IMR-90 (cell line): ENCODE results near the gene SPATA31D1. TPM values are rescaled to one million over a fixed set of nuclear protein-coding genes. Genes with fewer than 3 reads are reported as not detected.

ENCODE experiments used
- ATAC-seq: fragments of 200-7000 bp; cut with Tn5 transposase; 2 replicates; pipeline ENCODE4 v1.9.1; 2020; ENCODE audit warnings: low read depth, mild to moderate bottlenecking, moderate library complexity
- BruUV-seq: library from RNA; stranded (reverse); fragments of 400-500 nt; replicated peaks from 2 replicates; lab custom pipeline; 2021; lab: Mats Ljungman, UMichigan
- CTCF ChIA-PET: fragments of 300-600 bp; formaldehyde crosslinking; extraction: SDS; loops from one replicate; lab custom pipeline; 2021; ENCODE audit warnings: antibody characterized with exemption; lab: Yijun Ruan, JAX
- POLR2A ChIA-PET: fragments of 300-600 bp; sonication (Branson Sonifier 250); formaldehyde crosslinking; loops from one replicate; lab custom pipeline; 2022; ENCODE audit warnings: antibody characterized with exemption; ENCODE audit not compliant: unreplicated experiment; lab: Charles Lee
- DNase-seq: peaks from one replicate; pipeline ENCODE4 v3.0.0; 2013
- H2AFZ ChIP-seq: replicated peaks from 2 replicates; pipeline ENCODE3; 2013; ENCODE audit warnings: low read length, mild to moderate bottlenecking; ENCODE audit not compliant: poor library complexity
- H2AK5ac ChIP-seq: 2 replicates; pipeline ENCODE4 v1.6.1; 2013; ENCODE audit warnings: low read depth, low read length, inconsistent platforms
- H2AK9ac ChIP-seq: replicated peaks from 2 replicates; pipeline ENCODE3; 2013; ENCODE audit warnings: mild to moderate bottlenecking, low read depth, low read length, moderate library complexity; ENCODE audit not compliant: poor library complexity
- H2BK120ac ChIP-seq: 2 replicates; pipeline ENCODE4 v1.6.1; 2013; ENCODE audit warnings: low read depth, low read length, inconsistent platforms
- H2BK15ac ChIP-seq: 3 replicates; pipeline ENCODE4 v1.6.1; 2013; ENCODE audit warnings: low read depth, low read length, inconsistent platforms
- H2BK20ac ChIP-seq: 2 replicates; pipeline ENCODE4 v1.6.1; 2013; ENCODE audit warnings: low read depth, mild to moderate bottlenecking, inconsistent platforms, low read length, moderate library complexity
- H2BK5ac ChIP-seq: 2 replicates; pipeline ENCODE4 v1.6.1; 2013; ENCODE audit warnings: mild to moderate bottlenecking, low read depth, low read length, inconsistent platforms; ENCODE audit not compliant: poor library complexity, severe bottlenecking
- H3K14ac ChIP-seq: replicated peaks from 2 replicates; pipeline ENCODE4 v1.6.1; 2013; ENCODE audit warnings: low read depth, low read length, inconsistent platforms
- H3K18ac ChIP-seq: 2 replicates; pipeline ENCODE4 v1.6.1; 2013; ENCODE audit warnings: low read depth, low read length, control low read depth
- H3K23ac ChIP-seq: 2 replicates; pipeline ENCODE4 v1.6.1; 2013; ENCODE audit warnings: low read depth, low read length, inconsistent platforms
- H3K27ac ChIP-seq: 2 replicates; pipeline ENCODE4 v1.5.1; 2013; ENCODE audit warnings: mild to moderate bottlenecking, control low read depth, low read length; ENCODE audit not compliant: insufficient read depth
- H3K27me3 ChIP-seq: 2 replicates; pipeline ENCODE4 v1.6.1; 2013; ENCODE audit warnings: low read length; ENCODE audit not compliant: control insufficient read depth, insufficient read depth
- H3K36me3 ChIP-seq: 2 replicates; pipeline ENCODE4 v1.6.1; 2013; ENCODE audit warnings: low read length, mixed read lengths; ENCODE audit not compliant: control insufficient read depth, insufficient read depth
- H3K4ac ChIP-seq: 2 replicates; pipeline ENCODE4 v1.6.1; 2013; ENCODE audit warnings: low read depth, low read length, inconsistent platforms
- H3K4me1 ChIP-seq: 2 replicates; pipeline ENCODE4 v1.6.1; 2013; ENCODE audit warnings: low read length, mixed read lengths; ENCODE audit not compliant: control insufficient read depth, insufficient read depth
- H3K4me2 ChIP-seq: 2 replicates; pipeline ENCODE4 v1.6.1; 2013; ENCODE audit warnings: low read depth, mild to moderate bottlenecking, control low read depth, low read length, moderate library complexity
- H3K4me3 ChIP-seq: 2 replicates; pipeline ENCODE4 v1.5.1; 2013; ENCODE audit warnings: low read depth, mild to moderate bottlenecking, control low read depth, low read length, moderate library complexity; ENCODE audit not compliant: insufficient read depth
- H3K56ac ChIP-seq: 2 replicates; pipeline ENCODE4 v1.6.1; 2013; ENCODE audit warnings: low read length, inconsistent platforms; ENCODE audit not compliant: insufficient read depth; ENCODE audit errors: extremely low read depth
- H3K79me1 ChIP-seq, 2 experiments: 2 replicates each; pipeline ENCODE4 v1.6.1; 2013; ENCODE audit warnings: low read length in 2 of 2, inconsistent platforms in 1 of 2, low read depth in 1 of 2
- H3K9ac ChIP-seq: 2 replicates; pipeline ENCODE4 v1.6.1; 2013; ENCODE audit warnings: low read depth, low read length, control low read depth
- H3K9me1 ChIP-seq: 2 replicates; pipeline ENCODE4 v1.6.1; 2013; ENCODE audit warnings: low read length, inconsistent platforms; ENCODE audit not compliant: insufficient read depth
- H3K9me3 ChIP-seq: 2 replicates; pipeline ENCODE4 v1.6.1; 2013; ENCODE audit warnings: low read length; ENCODE audit not compliant: control insufficient read depth, insufficient read depth
- H4K20me1 ChIP-seq: 2 replicates; pipeline ENCODE4 v1.6.1; 2013; ENCODE audit warnings: low read length, inconsistent platforms; ENCODE audit not compliant: insufficient read depth
- H4K5ac ChIP-seq: 2 replicates; pipeline ENCODE4 v1.6.1; 2013; ENCODE audit warnings: mild to moderate bottlenecking, low read depth, low read length, control low read depth
- H4K8ac ChIP-seq, 2 experiments: 2 replicates each; pipeline ENCODE4 v1.6.1; 2013; ENCODE audit warnings: low read depth in 2 of 2, low read length in 2 of 2, control low read depth in 1 of 2, inconsistent platforms in 1 of 2
- H4K91ac ChIP-seq: 2 replicates; pipeline ENCODE4 v1.6.1; 2013; ENCODE audit warnings: low read depth, low read length, inconsistent platforms; ENCODE audit not compliant: insufficient read depth
- BHLHE40 ChIP-seq: fragments of 150-350 bp; IDR thresholded peaks from 2 replicates; pipeline ENCODE4 v1.6.1; 2016; ENCODE audit warnings: mild to moderate bottlenecking, low read depth, low read length
- CEBPB ChIP-seq: IDR thresholded peaks from 2 replicates; pipeline ENCODE4 v1.6.1; 2012; ENCODE audit warnings: low read depth, low read length, improper control_type of control experiment
- CHD1 ChIP-seq: IDR thresholded peaks from 2 replicates; pipeline ENCODE4 v1.6.1; 2012; ENCODE audit warnings: low read depth, low read length, improper control_type of control experiment
- CTCF ChIP-seq: conservative IDR thresholded peaks from 2 replicates; pipeline ENCODE4 v1.5.1; 2012; ENCODE audit warnings: mild to moderate bottlenecking, low read depth, low read length, improper control_type of control experiment
- ELK1 ChIP-seq: fragments of 150-350 bp; IDR thresholded peaks from 2 replicates; pipeline ENCODE4 v1.6.1; 2016; ENCODE audit warnings: low read depth, mild to moderate bottlenecking, low read length, moderate library complexity, borderline replicate concordance
- FOS ChIP-seq: fragments of 150-350 bp; IDR thresholded peaks from 2 replicates; pipeline ENCODE4 v1.6.1; 2016; ENCODE audit warnings: low read depth, low read length
- MAFK ChIP-seq: IDR thresholded peaks from 2 replicates; pipeline ENCODE4 v1.6.1; 2012; ENCODE audit warnings: low read depth, low read length, improper control_type of control experiment
- MAZ ChIP-seq: IDR thresholded peaks from 2 replicates; pipeline ENCODE4 v1.6.1; 2012; ENCODE audit warnings: low read depth, mild to moderate bottlenecking, low read length, improper control_type of control experiment, moderate library complexity, borderline replicate concordance
- MXI1 ChIP-seq: IDR thresholded peaks from 2 replicates; pipeline ENCODE4 v1.6.1; 2012; ENCODE audit warnings: low read depth, mild to moderate bottlenecking, low read length, moderate library complexity, borderline replicate concordance
- POLR2A ChIP-seq: IDR thresholded peaks from 2 replicates; pipeline ENCODE4 v1.6.1; 2012; ENCODE audit warnings: mild to moderate bottlenecking, low read depth, low read length
- RAD21 ChIP-seq: IDR thresholded peaks from 2 replicates; pipeline ENCODE4 v1.6.1; 2012; ENCODE audit warnings: low read length, improper control_type of control experiment
- RCOR1 ChIP-seq: IDR thresholded peaks from 2 replicates; pipeline ENCODE4 v1.6.1; 2012; ENCODE audit warnings: mild to moderate bottlenecking, low read length, improper control_type of control experiment; ENCODE audit not compliant: insufficient replicate concordance
- SMC3 ChIP-seq: fragments of 150-350 bp; IDR thresholded peaks from 2 replicates; pipeline ENCODE4 v1.6.1; 2016; ENCODE audit warnings: low read depth, mild to moderate bottlenecking, antibody characterized with exemption, low read length, moderate library complexity
- USF2 ChIP-seq: fragments of 150-350 bp; IDR thresholded peaks from 2 replicates; pipeline ENCODE4 v1.6.1; 2017; ENCODE audit warnings: mild to moderate bottlenecking, antibody characterized with exemption, low read length, low read depth
- WGBS, 2 experiments: methylation state at CpG; one replicate each; pipeline versions ENCODE4 v1.1.5 to v1.1.7; 2013; ENCODE audit warnings: missing lambda C conversion rate in 2 of 2; ENCODE audit not compliant: insufficient read length in 1 of 2; ENCODE audit errors: extremely low coverage in 2 of 2; 5-methylcytosine and 5-hydroxymethylcytosine counted together
- dilution Hi-C: fragments of 300-500 bp; cut with HindIII; formaldehyde crosslinking; loops from one replicate; pipeline ENCODE4 v1.14.3; 2018; ENCODE audit warnings: low sequenced_read_pairs; ENCODE audit not compliant: unreplicated experiment
- in situ Hi-C: fragments of 300-500 bp; cut with MboI; formaldehyde crosslinking; loops from 3 replicates; pipeline ENCODE4 v1.14.3; 2019; ENCODE audit warnings: low sequenced_read_pairs, inconsistent platforms, mixed read lengths
- intact Hi-C: fragments of 100-400 bp; cut with micrococcal nuclease; formaldehyde crosslinking; loops from 2 replicates; pipeline ENCODE4 v1.10.0; 2022
- polyA plus RNA-seq, 3 experiments: library from polyadenylated mRNA; depleted of rRNA; stranded (reverse); fragments of >200 nt; gene quantifications; 2 replicates each; pipeline ENCODE4 v1.2.3, GENCODE V29; 2012; ENCODE audit warnings: low replicate concordance in 1 of 3
- total RNA-seq: library from RNA; depleted of rRNA; stranded (reverse); fragments of >200 nt; gene quantifications from 2 replicates; pipeline ENCODE4 v1.2.3, GENCODE V29; 2012

SPATA31D1 gene
- total and polyA plus RNA-seq, 2 of the 4 experiments (the other 2 are of a cell fraction), result not detected

- Histone ChIP-seq H3K4me2 (no peak overlapping the region), H3K4ac (0 out of 2 replicates have a peak overlapping the region, but pooled peaks have one; percentile 27), H2AK9ac (no peak overlapping the region), H3K4me3 (no peak overlapping the region), H3K9me3 (no peaks in the 10 kb centered on the region), H3K56ac (no peak overlapping the region), H3K36me3 (no peaks in the 10 kb centered on the region), H4K91ac (no peak overlapping the region), H4K20me1 (no peaks in the 10 kb centered on the region), H2BK15ac (peak overlapping the region; percentile 76; the same call in 1 of the 3 replicates), H2BK5ac (peak overlapping the region; percentile 42), H3K14ac (peak overlapping the region; percentile 36; the same call in 1 of the 2 replicates), H4K5ac (peak overlapping the region; percentile 60; the same call in 1 of the 2 replicates), H3K27me3 (no peaks in the 10 kb centered on the region), H3K79me1 (no peaks in the 10 kb centered on the region), H3K23ac (no peak overlapping the region), H4K8ac (peak overlapping the region; percentile 18 to 34; a peak in 1 of 4 replicates), H3K9me1 (no peaks in the 10 kb centered on the region), H2BK20ac (no peak overlapping the region), H3K9ac (no peak overlapping the region), H2BK120ac (peak overlapping the region; percentile 16; the same call in 1 of the 2 replicates), H3K27ac (no peak overlapping the region), H3K4me1 (peaks cover 4% of the 10 kb centered on the region; the same call in 1 of the 2 replicates), H2AFZ (peak overlapping the region; percentile 24), H3K18ac (no peak overlapping the region), H2AK5ac (0 out of 2 replicates have a peak overlapping the region, but pooled peaks have one; percentile 18)
- peak; percentile 88 for DNase-seq
- no TSS peak for BruUV-seq
- CTCF ChIA-PET, result no interaction called here
- POLR2A ChIA-PET, result no interaction called here
- ATAC-seq, result peak; percentile 79
- WGBS, 2 experiments, result 100% methylated on average over 1 of the region's 5 CpGs; no CpG with 5 or more reads in 1 of the 2 experiments
- intact Hi-C loops (loop anchor here (10.0 kb wide), 2 partner anchors 347 to 573 kb away; partner anchors contain the start of gene TLE1), in situ Hi-C loops (no loop called here), dilution Hi-C loops (no loop called here)
- TF ChIP-seq CHD1 (no peak), MAFK (no peak), FOS (peak; percentile 52; the same call in 1 of the 2 replicates), MAZ (no peak), BHLHE40 (peak; percentile 51; the same call in 1 of the 2 replicates), CEBPB (peak; percentile 85), MXI1 (peak; percentile 59; the same call in 1 of the 2 replicates), RAD21 (no peak), USF2 (peak; percentile 89), POLR2A (no peak), RCOR1 (no peak), ELK1 (no peak), CTCF (no peak), SMC3 (no peak)
These were observed 43.1 kb downstream of the SPATA31D1 start for GRCh38 chr9:82031538-82032280.
